ENCODE data around the gene TAC1.
"Not testable (repeated sequence)": the region's sequence is repeated elsewhere in the genome, so short reads cannot be mapped to it uniquely, and the experiment has no call there.

The TAC1 gene

GRCh38 chr7:97731736-97732564 lies at the start of gene TAC1:
Gene TAC1 (plus strand): TSS chr7:97732086. CDS start chr7:97732613, 527 bp downstream.
- no peak for DNase-seq

GRCh38 chr7:97685952-97686351 lies 45.9 kb upstream of the TAC1 start:
- DNase-seq = no peak

GRCh38 chr7:97693586-97693985 lies 38.3 kb upstream of the TAC1 start:
- DNase-seq = no peak

- DNase-seq = no peak
Measured at GRCh38 chr7:97694355-97694754, 37.5 kb upstream of the TAC1 start.

- DNase-seq = no peak
Measured at GRCh38 chr7:97697396-97697795, 34.5 kb upstream of the TAC1 start.

GRCh38 chr7:97722386-97722785 lies 9.5 kb upstream of the TAC1 start:
- no peak for DNase-seq

- DNase-seq = no peak
Measured at GRCh38 chr7:97732565-97733275, 834 bp downstream of the TAC1 start.

- DNase-seq = no peak
Measured at GRCh38 chr7:97733276-97734161, 1.6 kb downstream of the TAC1 start.

- DNase-seq = no peak
Measured at GRCh38 chr7:97734255-97734654, 2.4 kb downstream of the TAC1 start.

GRCh38 chr7:97735075-97735474 lies 3.2 kb downstream of the TAC1 start:
- no peak for DNase-seq

- no peak for DNase-seq
Measured at GRCh38 chr7:97748482-97748881, 16.6 kb downstream of the TAC1 start.

- DNase-seq = no peak
Measured at GRCh38 chr7:97751566-97751965, 19.7 kb downstream of the TAC1 start.

- DNase-seq = no peak
Measured at GRCh38 chr7:97752215-97752614, 20.3 kb downstream of the TAC1 start.

GRCh38 chr7:97757824-97758223 lies 25.9 kb downstream of the TAC1 start:
- DNase-seq = no peak

- no peak for DNase-seq
Measured at GRCh38 chr7:97770850-97771249, 39.0 kb downstream of the TAC1 start.

GRCh38 chr7:97771576-97771975 lies 39.7 kb downstream of the TAC1 start:
- DNase-seq = no peak

- DNase-seq = no peak
Measured at GRCh38 chr7:97772045-97772901, 40.4 kb downstream of the TAC1 start.

GRCh38 chr7:97786398-97786797 lies 54.5 kb downstream of the TAC1 start:
- not testable (repeated sequence) for DNase-seq

Measured in CD4-positive, alpha-beta T cell treated with Interleukin-17A for 1 hour (primary cell).